Chondrocyte (in vitro differentiated cells): ENCODE results near the gene CRACDL. TPM values are rescaled to one million over a fixed set of nuclear protein-coding genes. Genes with fewer than 3 reads are reported as not detected.

Experiments
- DNase-seq: peaks from one replicate; pipeline ENCODE4 v3.0.0; 2021; ENCODE audit warnings: mixed read lengths, low spot score
- H3K27ac Mint-ChIP-seq: one replicate; pipeline ENCODE4 v1.8.0; 2021; ENCODE audit warnings: mild to moderate bottlenecking, moderate library complexity, mixed read lengths; ENCODE audit not compliant: unreplicated experiment
- H3K27me3 Mint-ChIP-seq: 2 replicates; pipeline ENCODE4 v1.8.0; 2021; ENCODE audit warnings: low read depth, mixed read lengths
- H3K36me3 Mint-ChIP-seq: 2 replicates; pipeline ENCODE4 v1.8.0; 2021; ENCODE audit warnings: low read depth, mixed read lengths
- H3K4me1 Mint-ChIP-seq: 2 replicates; pipeline ENCODE4 v1.8.0; 2021; ENCODE audit warnings: low read depth, mild to moderate bottlenecking, mixed read lengths
- H3K4me3 Mint-ChIP-seq: one replicate; pipeline ENCODE4 v1.8.0; 2021; ENCODE audit warnings: mild to moderate bottlenecking, moderate library complexity, mixed read lengths; ENCODE audit not compliant: unreplicated experiment
- H3K9me3 Mint-ChIP-seq: 2 replicates; pipeline ENCODE4 v1.8.0; 2021; ENCODE audit warnings: low read depth, mixed read lengths
- CTCF ChIP-seq: fragments of 200-600 bp; sonication (generic); IDR thresholded peaks from 2 replicates; pipeline ENCODE4 v1.5.0; 2021; ENCODE audit warnings: antibody characterized with exemption, mild to moderate bottlenecking, moderate library complexity
- total RNA-seq: library from RNA; stranded (reverse); gene quantifications from 3 replicates; pipeline ENCODE4 v1.2.1, GENCODE V29; 2021

CRACDL gene
- total RNA-seq, 1 donor from 2014 or later: 17.0 TPM

GRCh38 chr2:98895221-98895620, 40.8 kb downstream of the CRACDL start:
- peaks cover 2% of the 10 kb centered on the region for H3K9me3 Mint-ChIP-seq
- H3K27me3 Mint-ChIP-seq: peaks cover 4% of the 10 kb centered on the region
- no peak overlapping the region for H3K27ac Mint-ChIP-seq

GRCh38 chr2:98894331-98895000, 41.6 kb downstream of the CRACDL start:
- Mint-ChIP-seq H3K36me3 (peaks cover 20% of the 10 kb centered on the region), H3K27me3 (peaks cover 3% of the 10 kb centered on the region), H3K4me1 (peaks cover 4% of the 10 kb centered on the region), H3K4me3 (no peak overlapping the region), H3K9me3 (peaks cover 9% of the 10 kb centered on the region), H3K27ac (no peak overlapping the region)
- no peak for DNase-seq
- no peak for TF ChIP-seq CTCF

More at GRCh38 chr2:98895221-98895620, 40.8 kb downstream of the CRACDL start:
- DNase-seq: no peak
- Mint-ChIP-seq H3K4me3 (no peak overlapping the region), H3K4me1 (peaks cover 4% of the 10 kb centered on the region), H3K36me3 (peaks cover 18% of the 10 kb centered on the region)
- no peak for TF ChIP-seq CTCF

- H3K27ac Mint-ChIP-seq: no peak overlapping the region
Observed at GRCh38 chr2:98893911-98894321, 42.1 kb downstream of the CRACDL start.

GRCh38 chr2:98892871-98893270, 43.2 kb downstream of the CRACDL start:
- H3K27ac Mint-ChIP-seq: no peak overlapping the region
- H3K4me3 Mint-ChIP-seq: no peak overlapping the region
- H3K9me3 Mint-ChIP-seq: peaks cover 17% of the 10 kb centered on the region
- no peak for TF ChIP-seq CTCF
- peaks cover 4% of the 10 kb centered on the region for H3K4me1 Mint-ChIP-seq
- no peak for DNase-seq
- H3K27me3 Mint-ChIP-seq: no peaks in the 10 kb centered on the region
- peaks cover 18% of the 10 kb centered on the region for H3K36me3 Mint-ChIP-seq

More at GRCh38 chr2:98893911-98894321, 42.1 kb downstream of the CRACDL start:
- H3K36me3 Mint-ChIP-seq: peaks cover 18% of the 10 kb centered on the region
- H3K9me3 Mint-ChIP-seq: peaks cover 12% of the 10 kb centered on the region
- no peaks in the 10 kb centered on the region for H3K27me3 Mint-ChIP-seq
- no peak overlapping the region for H3K4me3 Mint-ChIP-seq
- H3K4me1 Mint-ChIP-seq: peaks cover 4% of the 10 kb centered on the region
- TF ChIP-seq CTCF: no peak
- no peak for DNase-seq

GRCh38 chr2:98891591-98891990, 44.4 kb downstream of the CRACDL start:
- Mint-ChIP-seq H3K27me3 (no peaks in the 10 kb centered on the region), H3K4me1 (peaks cover 4% of the 10 kb centered on the region), H3K27ac (no peak overlapping the region), H3K36me3 (peaks cover 24% of the 10 kb centered on the region), H3K4me3 (no peak overlapping the region), H3K9me3 (peaks cover 28% of the 10 kb centered on the region)
- no peak for TF ChIP-seq CTCF
- no peak for DNase-seq
